Thymus (tissue), 11 donors: ENCODE measurements around the gene PDE2A. TPM values are rescaled to one million over a fixed set of nuclear protein-coding genes. Genes with fewer than 3 reads are reported as not detected.
A peak's percentile ranks its signal among the peaks of the same experiment; 100 is the strongest.

Experiments used
- DNase-seq, 9 donors: peaks; one replicate each; pipeline ENCODE4 v3.0.0-alpha.2; 2013; ENCODE audit warnings: low spot score in 9 of 9, low read depth in 6 of 9, missing footprints in 1 of 9
- H3K27ac ChIP-seq, 2 donors: one replicate each; pipeline ENCODE4 v1.5.1; 2013; ENCODE audit warnings: control low read depth in 1 of 2, low read depth in 1 of 2, low read length in 1 of 2, mild to moderate bottlenecking in 1 of 2, moderate library complexity in 1 of 2
- H3K27me3 ChIP-seq, 2 donors: one replicate each; pipeline ENCODE4 v1.5.1; 2013; ENCODE audit warnings: low read length in 1 of 2; ENCODE audit not compliant: control insufficient read depth in 2 of 2, insufficient read depth in 1 of 2
- H3K36me3 ChIP-seq, 2 donors: one replicate each; pipeline ENCODE4 v1.5.1; 2013; ENCODE audit warnings: low read length in 1 of 2, mild to moderate bottlenecking in 1 of 2, moderate library complexity in 1 of 2; ENCODE audit not compliant: control insufficient read depth in 2 of 2, insufficient read depth in 2 of 2
- H3K4me1 ChIP-seq, 2 donors: one replicate each; pipeline ENCODE4 v1.5.1; 2013; ENCODE audit warnings: low read length in 2 of 2; ENCODE audit not compliant: control insufficient read depth in 2 of 2, insufficient read depth in 2 of 2
- H3K4me3 ChIP-seq, 2 donors: one replicate each; pipeline ENCODE4 v1.5.1; 2013; ENCODE audit warnings: low read length in 2 of 2, control low read depth in 1 of 2, mild to moderate bottlenecking in 1 of 2
- H3K9me3 ChIP-seq, 2 donors: one replicate each; pipeline ENCODE4 v1.5.1; 2013; ENCODE audit warnings: low read length in 1 of 2, mild to moderate bottlenecking in 1 of 2; ENCODE audit not compliant: control insufficient read depth in 2 of 2, insufficient read depth in 1 of 2
- WGBS: extraction: QIAGEN DNeasy Blood & Tissue Kit; methylation state at CpG from one replicate; pipeline ENCODE4 v1.1.7; 2013; 5-methylcytosine and 5-hydroxymethylcytosine counted together
- polyA plus RNA-seq: library from polyadenylated mRNA; stranded (reverse); fragments of 200-250 nt; gene quantifications from one replicate; pipeline ENCODE4 v1.2.3, GENCODE V29; 2013
- total RNA-seq: library from RNA; stranded (reverse); fragments of 120-200 nt; gene quantifications from one replicate; pipeline ENCODE4 v1.2.4, GENCODE V29; 2013
- donor health status: healthy.

Gene PDE2A
- total and polyA plus RNA-seq, 2 donors, result 1.1 to 16.9 TPM

GRCh38 chr11:72688486-72688885, 14.3 kb upstream of the PDE2A start:
- WGBS, result 99% methylated on average over 7 of the region's 7 CpGs
- Histone ChIP-seq H3K27me3 (no peaks in the 10 kb centered on the region), H3K9me3 (no peaks in the 10 kb centered on the region), H3K36me3 (peaks cover 69 to 95% of the 10 kb centered on the region in 2 donors), H3K4me1 (peaks cover 0 to 10% of the 10 kb centered on the region in 2 donors), H3K27ac (no peak overlapping the region), H3K4me3 (no peak overlapping the region)
- DNase-seq, result no peak

GRCh38 chr11:72687326-72687725, 13.1 kb upstream of the PDE2A start:
- no peak overlapping the region for H3K4me3 ChIP-seq

GRCh38 chr11:72686639-72687220, 12.5 kb upstream of the PDE2A start:
- Histone ChIP-seq H3K9me3 (no peaks in the 10 kb centered on the region), H3K4me3 (no peak overlapping the region), H3K27ac (no peak overlapping the region), H3K4me1 (peaks cover 0 to 10% of the 10 kb centered on the region in 2 donors), H3K27me3 (no peaks in the 10 kb centered on the region), H3K36me3 (peaks cover 51 to 82% of the 10 kb centered on the region in 2 donors)
- 94% methylated on average over 8 of the region's 8 CpGs for WGBS
- no peak for DNase-seq

More at GRCh38 chr11:72687326-72687725, 13.1 kb upstream of the PDE2A start:
- Histone ChIP-seq H3K27me3 (no peaks in the 10 kb centered on the region), H3K36me3 (peaks cover 57 to 87% of the 10 kb centered on the region in 2 donors), H3K9me3 (no peaks in the 10 kb centered on the region), H3K27ac (no peak overlapping the region), H3K4me1 (peaks cover 0 to 10% of the 10 kb centered on the region in 2 donors)
- 98% methylated on average over 7 of the region's 7 CpGs for WGBS
- no peak for DNase-seq

- peak in 1 of 9 donors; percentile 15 for DNase-seq
- peaks cover 44 to 73% of the 10 kb centered on the region in 2 donors for H3K36me3 ChIP-seq
- H3K27ac ChIP-seq, result no peak overlapping the region
- no peaks in the 10 kb centered on the region for H3K9me3 ChIP-seq
- no peak overlapping the region for H3K4me3 ChIP-seq
- peaks cover 0 to 10% of the 10 kb centered on the region in 2 donors for H3K4me1 ChIP-seq
- WGBS, result 81% methylated on average over 24 of the region's 24 CpGs
- H3K27me3 ChIP-seq, result peaks cover 0 to 2% of the 10 kb centered on the region in 2 donors
Observed at GRCh38 chr11:72685560-72686480, 11.6 kb upstream of the PDE2A start.

GRCh38 chr11:72684236-72684912, 10.2 kb upstream of the PDE2A start:
- WGBS, result 91% methylated on average over 9 of the region's 9 CpGs
- Histone ChIP-seq H3K27ac (no peak overlapping the region), H3K4me1 (peaks cover 0 to 10% of the 10 kb centered on the region in 2 donors)

GRCh38 chr11:72683782-72684200, 9.6 kb upstream of the PDE2A start:
- WGBS, result 65% methylated on average over 7 of the region's 7 CpGs
- Histone ChIP-seq H3K27me3 (peaks cover 0 to 18% of the 10 kb centered on the region in 2 donors), H3K4me3 (no peak overlapping the region), H3K4me1 (peaks cover 0 to 10% of the 10 kb centered on the region in 2 donors), H3K9me3 (no peaks in the 10 kb centered on the region), H3K27ac (no peak overlapping the region), H3K36me3 (peaks cover 26 to 54% of the 10 kb centered on the region in 2 donors)
- peak in 8 of 9 donors; percentile 22 to 74 (median 39) for DNase-seq

More at GRCh38 chr11:72684236-72684912, 10.2 kb upstream of the PDE2A start:
- Histone ChIP-seq H3K27me3 (peaks cover 0 to 13% of the 10 kb centered on the region in 2 donors), H3K9me3 (no peaks in the 10 kb centered on the region), H3K36me3 (peaks cover 32 to 60% of the 10 kb centered on the region in 2 donors), H3K4me3 (no peak overlapping the region)
- DNase-seq, result peak in 3 of 9 donors; percentile 21 to 34 (median 30)

GRCh38 chr11:72682858-72683243, 8.6 kb upstream of the PDE2A start:
- DNase-seq, result no peak
- Histone ChIP-seq H3K27ac (no peak overlapping the region), H3K4me3 (no peak overlapping the region), H3K4me1 (peaks cover 0 to 10% of the 10 kb centered on the region in 2 donors), H3K9me3 (no peaks in the 10 kb centered on the region), H3K36me3 (peaks cover 18 to 45% of the 10 kb centered on the region in 2 donors), H3K27me3 (peaks cover 0 to 28% of the 10 kb centered on the region in 2 donors)
- WGBS, result 96% methylated on average over 4 of the region's 4 CpGs

- 96% methylated on average over 5 of the region's 5 CpGs for WGBS
- peaks cover 0 to 10% of the 10 kb centered on the region in 2 donors for H3K4me1 ChIP-seq
- H3K36me3 ChIP-seq, result peaks cover 13 to 40% of the 10 kb centered on the region in 2 donors
- no peak overlapping the region for H3K27ac ChIP-seq
- H3K4me3 ChIP-seq, result no peak overlapping the region
- no peak for DNase-seq
- H3K27me3 ChIP-seq, result peaks cover 0 to 33% of the 10 kb centered on the region in 2 donors
- peaks cover 0 to under 1% of the 10 kb centered on the region in 2 donors for H3K9me3 ChIP-seq
Observed at GRCh38 chr11:72682238-72682857, 8.1 kb upstream of the PDE2A start.
